Smooth muscle cell (in vitro differentiated cells): Measurements from ENCODE around the gene BAG1. TPM values are rescaled to one million over a fixed set of nuclear protein-coding genes. Genes with fewer than 3 reads are reported as not detected.

Source experiments
- DNase-seq: peaks from one replicate; lab custom pipeline; 2025; ENCODE audit not compliant: unreplicated experiment; lab: John Stamatoyannopoulos, UW
- H2AFZ ChIP-seq: fragments of 200-600 bp; sonication (generic); 2 replicates; pipeline ENCODE4 v1.6.0; 2016; ENCODE audit warnings: antibody characterized with exemption, low read depth, mild to moderate bottlenecking
- H3F3A ChIP-seq: fragments of 200-600 bp; sonication (generic); 2 replicates; pipeline ENCODE4 v1.6.0; 2017; ENCODE audit warnings: antibody characterized with exemption, low read depth
- H3K27ac ChIP-seq: fragments of 200-600 bp; sonication (generic); 2 replicates; pipeline ENCODE4 v1.5.1; 2016; ENCODE audit warnings: low read depth, mild to moderate bottlenecking
- H3K27me3 ChIP-seq: fragments of 200-600 bp; sonication (generic); 2 replicates; pipeline ENCODE4 v1.6.1; 2016; ENCODE audit warnings: low read depth, mild to moderate bottlenecking
- H3K36me3 ChIP-seq: fragments of 200-600 bp; sonication (generic); 2 replicates; pipeline ENCODE4 v1.5.1; 2016; ENCODE audit warnings: low read depth
- H3K4me1 ChIP-seq: fragments of 200-600 bp; sonication (generic); 2 replicates; pipeline ENCODE4 v1.5.1; 2016; ENCODE audit warnings: low read depth
- H3K4me2 ChIP-seq: fragments of 200-600 bp; sonication (generic); 2 replicates; pipeline ENCODE4 v1.6.0; 2016; ENCODE audit warnings: mild to moderate bottlenecking
- H3K4me3 ChIP-seq: fragments of 200-600 bp; sonication (generic); 2 replicates; pipeline ENCODE4 v1.5.1; 2016; ENCODE audit warnings: mild to moderate bottlenecking
- H3K79me2 ChIP-seq: fragments of 200-600 bp; sonication (generic); 2 replicates; pipeline ENCODE4 v1.6.0; 2016; ENCODE audit warnings: low read depth, mild to moderate bottlenecking
- H3K9ac ChIP-seq: fragments of 200-600 bp; sonication (generic); 2 replicates; pipeline ENCODE4 v1.6.0; 2016; ENCODE audit warnings: low read depth
- H3K9me3 ChIP-seq: fragments of 200-600 bp; sonication (generic); replicated peaks from 2 replicates; pipeline ENCODE4 v1.5.1; 2016; ENCODE audit warnings: low read depth
- H4K20me1 ChIP-seq: fragments of 200-600 bp; sonication (generic); 2 replicates; pipeline ENCODE4 v1.6.0; 2016; ENCODE audit warnings: low read depth
- WGBS: methylation state at CpG from one replicate; pipeline ENCODE4 v1.1.7; 2016; ENCODE audit warnings: low lambda C conversion rate; 5-methylcytosine and 5-hydroxymethylcytosine counted together
- polyA plus RNA-seq: library from polyadenylated mRNA; unstranded; fragments of >200 nt; fragmentation: Nextera tagmentation; extraction: Ambion mirVana; gene quantifications from 2 replicates; pipeline ENCODE4 v1.2.1, GENCODE V29; 2016
- total RNA-seq: library from RNA; depleted of rRNA; stranded (reverse); fragments of >200 nt; gene quantifications from 2 replicates; pipeline ENCODE4 v1.2.3, GENCODE V29; 2014
- TF ChIP-seq, protein P1 (sequence below): fragments of 200-600 bp; sonication (generic); IDR thresholded peaks from 2 replicates; pipeline ENCODE4 v1.5.1; 2017; ENCODE audit warnings: borderline replicate concordance, mild to moderate bottlenecking, antibody characterized with exemption; ENCODE audit not compliant: insufficient read depth, poor library complexity, severe bottlenecking

BAG1 gene
- total and polyA plus RNA-seq, 2 experiments from 2014 or later = 39.9 to 43.3 TPM

DNA sequence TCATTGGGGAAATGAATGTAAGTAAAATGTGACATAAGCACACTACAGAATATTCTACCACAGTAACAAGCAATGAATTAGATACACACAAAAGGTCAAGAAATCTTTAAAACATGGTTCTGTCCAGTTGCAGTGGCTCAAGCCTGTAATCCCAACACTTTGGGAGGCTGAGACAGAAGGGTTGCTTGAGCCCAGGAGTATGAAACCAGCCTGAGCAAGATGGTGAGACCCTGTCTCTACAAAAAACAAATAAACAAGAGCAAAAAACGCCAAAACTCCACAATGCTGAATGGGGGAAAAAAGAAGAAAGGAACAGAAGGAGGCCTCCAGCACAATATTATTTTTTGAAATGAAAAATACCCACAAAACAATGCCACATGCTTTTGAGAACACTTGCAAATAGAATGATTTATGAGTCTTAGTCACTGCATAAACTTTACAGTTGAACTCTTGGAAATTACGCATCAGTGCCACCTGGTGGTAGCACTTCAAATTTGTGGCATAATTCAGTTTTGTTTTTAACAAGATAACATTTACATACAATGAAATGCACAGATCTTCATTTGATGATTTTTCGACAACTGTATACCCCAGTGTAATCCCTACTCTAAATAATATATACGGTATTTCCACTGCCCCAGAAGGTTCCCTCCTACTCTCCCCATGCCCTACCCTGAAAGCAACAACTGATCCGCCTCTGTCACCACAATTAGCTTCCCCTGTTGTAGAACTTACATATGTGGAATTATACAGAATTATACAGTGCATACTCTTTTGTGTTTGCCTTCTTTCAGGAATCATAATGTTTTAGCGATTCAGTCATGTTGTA is 39.0 kb downstream of the BAG1 start:
- no peaks in the 10 kb centered on the region for H3F3A ChIP-seq
- H3K27me3 ChIP-seq = no peaks in the 10 kb centered on the region
- no peak overlapping the region for H3K27ac ChIP-seq
- no peak overlapping the region for H3K4me3 ChIP-seq
- no peaks in the 10 kb centered on the region for H3K4me1 ChIP-seq
- H3K9ac ChIP-seq = no peak overlapping the region
- no peaks in the 10 kb centered on the region for H4K20me1 ChIP-seq
- TF ChIP-seq, protein P1, sequence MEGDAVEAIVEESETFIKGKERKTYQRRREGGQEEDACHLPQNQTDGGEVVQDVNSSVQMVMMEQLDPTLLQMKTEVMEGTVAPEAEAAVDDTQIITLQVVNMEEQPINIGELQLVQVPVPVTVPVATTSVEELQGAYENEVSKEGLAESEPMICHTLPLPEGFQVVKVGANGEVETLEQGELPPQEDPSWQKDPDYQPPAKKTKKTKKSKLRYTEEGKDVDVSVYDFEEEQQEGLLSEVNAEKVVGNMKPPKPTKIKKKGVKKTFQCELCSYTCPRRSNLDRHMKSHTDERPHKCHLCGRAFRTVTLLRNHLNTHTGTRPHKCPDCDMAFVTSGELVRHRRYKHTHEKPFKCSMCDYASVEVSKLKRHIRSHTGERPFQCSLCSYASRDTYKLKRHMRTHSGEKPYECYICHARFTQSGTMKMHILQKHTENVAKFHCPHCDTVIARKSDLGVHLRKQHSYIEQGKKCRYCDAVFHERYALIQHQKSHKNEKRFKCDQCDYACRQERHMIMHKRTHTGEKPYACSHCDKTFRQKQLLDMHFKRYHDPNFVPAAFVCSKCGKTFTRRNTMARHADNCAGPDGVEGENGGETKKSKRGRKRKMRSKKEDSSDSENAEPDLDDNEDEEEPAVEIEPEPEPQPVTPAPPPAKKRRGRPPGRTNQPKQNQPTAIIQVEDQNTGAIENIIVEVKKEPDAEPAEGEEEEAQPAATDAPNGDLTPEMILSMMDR = peak; percentile 77
- H3K9me3 ChIP-seq = no peaks in the 10 kb centered on the region
- peak overlapping the region; percentile 6 for H3K4me2 ChIP-seq
- H3K79me2 ChIP-seq = no peaks in the 10 kb centered on the region
- 31% methylated on average over 6 of the region's 6 CpGs for WGBS
- H3K36me3 ChIP-seq = no peaks in the 10 kb centered on the region
- no peak overlapping the region for H2AFZ ChIP-seq
- DNase-seq = peak; percentile 3

DNA sequence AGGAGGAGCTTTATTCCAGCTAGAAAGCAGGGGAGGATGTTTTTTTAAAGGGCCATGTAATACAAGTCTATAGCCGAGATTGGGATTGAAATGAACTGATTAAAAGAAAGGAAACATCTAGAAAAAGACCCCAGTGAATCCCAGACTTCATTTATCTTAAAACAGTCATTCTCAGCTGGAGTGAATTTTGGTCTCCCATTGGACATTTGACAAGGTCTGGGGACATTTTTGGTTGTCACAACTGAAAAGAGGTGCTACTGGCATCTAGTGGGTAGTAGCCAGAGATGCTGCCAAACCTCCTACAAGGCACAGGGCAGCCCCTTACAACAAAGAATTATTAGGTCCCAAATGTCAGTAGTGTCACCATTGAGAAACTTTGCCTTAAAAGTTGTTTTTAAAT is 40.8 kb downstream of the BAG1 start:
- TF ChIP-seq, protein P1 = peak; percentile 27
- no peaks in the 10 kb centered on the region for H4K20me1 ChIP-seq
- no peak overlapping the region for H3K4me2 ChIP-seq
- no peaks in the 10 kb centered on the region for H3K79me2 ChIP-seq
- no peaks in the 10 kb centered on the region for H3K36me3 ChIP-seq
- no peak for DNase-seq
- no peak overlapping the region for H3K4me3 ChIP-seq
- H3K9ac ChIP-seq = no peak overlapping the region
- no peaks in the 10 kb centered on the region for H3F3A ChIP-seq
- H3K9me3 ChIP-seq = no peaks in the 10 kb centered on the region
- no peak overlapping the region for H2AFZ ChIP-seq
- no peaks in the 10 kb centered on the region for H3K4me1 ChIP-seq
- 88% methylated on average over 1 of the region's 1 CpG for WGBS
- no peak overlapping the region for H3K27ac ChIP-seq
- no peaks in the 10 kb centered on the region for H3K27me3 ChIP-seq

GRCh38 chr9:33222031-33222430 is 42.5 kb downstream of the BAG1 start:
- DNase-seq = no peak
- Histone ChIP-seq H3F3A (no peaks in the 10 kb centered on the region), H3K36me3 (no peaks in the 10 kb centered on the region), H3K9me3 (no peaks in the 10 kb centered on the region), H3K4me3 (no peak overlapping the region), H3K9ac (no peak overlapping the region), H3K79me2 (no peaks in the 10 kb centered on the region), H2AFZ (no peak overlapping the region), H4K20me1 (no peaks in the 10 kb centered on the region), H3K4me2 (no peak overlapping the region), H3K27me3 (no peaks in the 10 kb centered on the region), H3K4me1 (no peaks in the 10 kb centered on the region), H3K27ac (no peak overlapping the region)
- TF ChIP-seq, protein P1 = no peak
- WGBS = 84% methylated on average over 3 of the region's 3 CpGs

DNA sequence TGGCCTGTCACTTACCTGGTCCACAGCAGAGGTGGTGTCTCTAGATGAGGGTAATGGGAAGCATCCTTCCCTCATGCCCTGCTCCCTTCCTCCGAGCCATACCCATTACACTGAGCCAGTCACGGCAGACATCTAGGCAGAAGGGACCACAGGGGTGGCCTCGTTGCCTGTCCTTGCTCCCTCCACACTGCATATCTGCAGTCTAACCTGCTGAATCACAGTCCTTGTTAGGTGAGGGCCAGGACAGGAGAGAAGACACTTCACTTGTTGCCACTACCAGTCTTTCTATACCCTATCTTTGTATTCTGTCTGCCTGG is 43.0 kb downstream of the BAG1 start:
- Histone ChIP-seq H3K4me3 (no peak overlapping the region), H2AFZ (no peak overlapping the region), H4K20me1 (no peaks in the 10 kb centered on the region), H3F3A (no peaks in the 10 kb centered on the region), H3K79me2 (no peaks in the 10 kb centered on the region), H3K27me3 (no peaks in the 10 kb centered on the region), H3K27ac (no peak overlapping the region), H3K9ac (no peak overlapping the region), H3K4me2 (no peak overlapping the region), H3K36me3 (no peaks in the 10 kb centered on the region), H3K9me3 (no peaks in the 10 kb centered on the region), H3K4me1 (no peaks in the 10 kb centered on the region)
- TF ChIP-seq, protein P1 = no peak
- no peak for DNase-seq
- WGBS = 95% methylated on average over 3 of the region's 3 CpGs
